Common myeloid progenitor, CD34-positive (primary cell): ENCODE measurements around the gene CDC5L.

Source experiments
- CTCF ChIA-PET: fragments of 350-600 bp; sonication (Branson Sonifier 250); formaldehyde crosslinking; loops from one replicate; lab custom pipeline; 2021; ENCODE audit warnings: antibody characterized with exemption; lab: Charles Lee
- POLR2A ChIA-PET: fragments of 350-600 bp; sonication (Branson Sonifier 250); formaldehyde crosslinking; loops from one replicate; lab custom pipeline; 2021; ENCODE audit warnings: antibody characterized with exemption; lab: Charles Lee
- DNase-seq, 3 donors: peaks; one replicate each; pipeline versions ENCODE4 v3.0.0 to v3.0.0-alpha.2; 2013
- H3K27ac ChIP-seq, 2 experiments: 1 replicate in 1 of 2; 2 replicates in 1 of 2; pipeline ENCODE4 v1.7.0; 2013; ENCODE audit warnings: inconsistent platforms in 2 of 2, low read length in 2 of 2, mild to moderate bottlenecking in 2 of 2, low read depth in 1 of 2, moderate library complexity in 1 of 2; ENCODE audit not compliant: severe bottlenecking in 2 of 2, insufficient read depth in 1 of 2, poor library complexity in 1 of 2
- H3K27me3 ChIP-seq, 5 experiments: replicated peaks in 2 of 5; 1 replicate in 3 of 5; 2 replicates in 2 of 5; pipeline versions ENCODE4 v1.6.1 to v1.7.0; 2013; ENCODE audit warnings: low read length in 4 of 5, mild to moderate bottlenecking in 2 of 5, moderate library complexity in 2 of 5, inconsistent platforms in 1 of 5; ENCODE audit not compliant: insufficient read depth in 5 of 5, control insufficient read depth in 4 of 5
- H3K36me3 ChIP-seq, 4 experiments: 1 replicate in 2 of 4; 2 replicates in 2 of 4; pipeline versions ENCODE4 v1.6.1 to v1.7.0; 2013; ENCODE audit warnings: low read length in 3 of 4, control low read depth in 1 of 4, mild to moderate bottlenecking in 1 of 4; ENCODE audit not compliant: control insufficient read depth in 4 of 4, insufficient read depth in 4 of 4
- H3K4me1 ChIP-seq, 4 experiments: 1 replicate in 3 of 4; 2 replicates in 1 of 4; pipeline versions ENCODE4 v1.6.1 to v1.7.1; 2013; ENCODE audit warnings: low read length in 3 of 4, mild to moderate bottlenecking in 3 of 4, control low read depth in 1 of 4, inconsistent platforms in 1 of 4, moderate library complexity in 1 of 4; ENCODE audit not compliant: control insufficient read depth in 4 of 4, insufficient read depth in 4 of 4; ENCODE audit errors: control extremely low read depth in 1 of 4
- H3K4me3 ChIP-seq, 7 experiments: 1 replicate in 4 of 7; 2 replicates in 3 of 7; pipeline versions ENCODE4 v1.5.1 to v1.7.0; 2013; ENCODE audit warnings: mild to moderate bottlenecking in 7 of 7, low read length in 6 of 7, moderate library complexity in 6 of 7, inconsistent platforms in 2 of 7, low read depth in 2 of 7, control low read depth in 1 of 7; ENCODE audit not compliant: insufficient read depth in 4 of 7, control insufficient read depth in 1 of 7; ENCODE audit errors: extremely low read depth in 1 of 7
- H3K9me3 ChIP-seq, 5 experiments: 1 replicate in 4 of 5; 2 replicates in 1 of 5; pipeline versions ENCODE4 v1.6.1 to v1.7.1; 2013; ENCODE audit warnings: low read length in 4 of 5, mild to moderate bottlenecking in 2 of 5, inconsistent platforms in 1 of 5, low read depth in 1 of 5, moderate library complexity in 1 of 5; ENCODE audit not compliant: control insufficient read depth in 4 of 5, insufficient read depth in 2 of 5; ENCODE audit errors: control extremely low read depth in 1 of 5
- WGBS: methylation state at CpG from one replicate; pipeline ENCODE4 v1.1.5; 2013; ENCODE audit not compliant: insufficient coverage; 5-methylcytosine and 5-hydroxymethylcytosine counted together

Gene CDC5L

GRCh38 chr6:44386364-44386928 is 1.1 kb upstream of the CDC5L start:
- H3K4me1 ChIP-seq = peaks cover 10 to 33% (median 33%) of the 10 kb centered on the region in 4 experiments
- H3K4me3 ChIP-seq = peak overlapping the region in 6 of 7 experiments; percentile 83 to 96 (median 89)
- no CpG with 5 or more reads among the region's 6 CpGs for WGBS
- H3K36me3 ChIP-seq = peaks cover 0 to 7% (median 1%) of the 10 kb centered on the region in 4 experiments
- no peaks in the 10 kb centered on the region for H3K27me3 ChIP-seq
- POLR2A ChIA-PET = no interaction called here
- CTCF ChIA-PET = interaction anchor here (1.2 to 1.7 kb wide), 2 partner anchors 13 to 19 kb away, joined by 3 to 4 read pairs; no protein-coding TSS in a partner anchor
- no peak for DNase-seq
- H3K27ac ChIP-seq = peak overlapping the region; percentile 86 to 95
- H3K9me3 ChIP-seq = no peaks in the 10 kb centered on the region

GRCh38 chr6:44386929-44387345 is 569 bp upstream of the CDC5L start:
- WGBS = 19% methylated on average over 7 of the region's 8 CpGs
- H3K36me3 ChIP-seq = peaks cover 0 to 11% (median 4%) of the 10 kb centered on the region in 4 experiments
- peak overlapping the region; percentile 86 to 95 for H3K27ac ChIP-seq
- no peaks in the 10 kb centered on the region for H3K9me3 ChIP-seq
- POLR2A ChIA-PET = interaction anchor here (0.6 kb wide), 1 partner anchor 945 kb away, joined by 4 read pairs; no protein-coding TSS in a partner anchor
- no peak for DNase-seq
- CTCF ChIA-PET = interaction anchor here (1.2 to 1.7 kb wide), 2 partner anchors 13 to 19 kb away, joined by 3 to 4 read pairs; no protein-coding TSS in a partner anchor
- peaks cover 10 to 33% (median 31%) of the 10 kb centered on the region in 4 experiments for H3K4me1 ChIP-seq
- H3K27me3 ChIP-seq = no peaks in the 10 kb centered on the region
- H3K4me3 ChIP-seq = peak overlapping the region in 6 of 7 experiments; percentile 83 to 96 (median 89)

- Histone ChIP-seq H3K36me3 (peaks cover 0 to 20% (median 11%) of the 10 kb centered on the region in 4 experiments), H3K27ac (peak overlapping the region; percentile 13 to 95), H3K4me1 (peaks cover 10 to 33% (median 31%) of the 10 kb centered on the region in 4 experiments), H3K9me3 (no peaks in the 10 kb centered on the region), H3K27me3 (no peaks in the 10 kb centered on the region), H3K4me3 (peak overlapping the region; percentile 83 to 96 (median 88))
- 0% methylated on average over 6 of the region's 10 CpGs for WGBS
- ChIA-PET POLR2A (no interaction called here), CTCF (no interaction called here)
- DNase-seq = peak in 1 of 3 donors; percentile 10
These were observed 605 bp downstream of the CDC5L start for GRCh38 chr6:44388135-44388487.

GRCh38 chr6:44388887-44389286 is 1.4 kb downstream of the CDC5L start:
- POLR2A ChIA-PET = no interaction called here
- CTCF ChIA-PET = no interaction called here
- Histone ChIP-seq H3K27ac (no peak overlapping the region), H3K9me3 (no peaks in the 10 kb centered on the region), H3K4me1 (peaks cover 10 to 33% (median 31%) of the 10 kb centered on the region in 4 experiments), H3K4me3 (peak overlapping the region in 5 of 7 experiments; percentile 83 to 96 (median 88)), H3K27me3 (no peaks in the 10 kb centered on the region), H3K36me3 (peaks cover 8 to 28% (median 16%) of the 10 kb centered on the region in 4 experiments)
- DNase-seq = no peak
- WGBS = 86% methylated on average over 5 of the region's 5 CpGs

- CTCF ChIA-PET = interaction anchor here (1.0 to 1.3 kb wide), 4 partner anchors 13 to 122 kb away, joined by 3 to 4 read pairs (median 3); no protein-coding TSS in a partner anchor
- peaks cover 10 to 33% (median 31%) of the 10 kb centered on the region in 4 experiments for H3K4me1 ChIP-seq
- peak; percentile 16 to 67 (median 47) for DNase-seq
- peak overlapping the region in 1 of 2 experiments; percentile 14 for H3K27ac ChIP-seq
- no peaks in the 10 kb centered on the region for H3K27me3 ChIP-seq
- peak overlapping the region in 1 of 7 experiments; percentile 96 for H3K4me3 ChIP-seq
- POLR2A ChIA-PET = interaction anchor here (0.7 to 1.3 kb wide), 2 partner anchors 11 to 75 kb away, joined by 3 read pairs; no protein-coding TSS in a partner anchor
- H3K36me3 ChIP-seq = peaks cover 11 to 41% (median 26%) of the 10 kb centered on the region in 4 experiments
- WGBS = no CpG with 5 or more reads among the region's 1 CpG
- H3K9me3 ChIP-seq = no peaks in the 10 kb centered on the region
These were observed 2.7 kb downstream of the CDC5L start for GRCh38 chr6:44390158-44390683.

- no peak for DNase-seq
- POLR2A ChIA-PET = no interaction called here
- H3K27me3 ChIP-seq = no peaks in the 10 kb centered on the region
- H3K9me3 ChIP-seq = no peaks in the 10 kb centered on the region
- peaks cover 41 to 86% (median 65%) of the 10 kb centered on the region in 4 experiments for H3K36me3 ChIP-seq
- no peak overlapping the region for H3K4me3 ChIP-seq
- WGBS = 100% methylated on average over 1 of the region's 2 CpGs
- no peak overlapping the region for H3K27ac ChIP-seq
- CTCF ChIA-PET = interaction anchor here (0.8 to 1.5 kb wide), 2 partner anchors 11 to 20 kb away, joined by 3 to 4 read pairs; no protein-coding TSS in a partner anchor
- H3K4me1 ChIP-seq = peaks cover 0 to under 1% (median under 1%) of the 10 kb centered on the region in 4 experiments
These were observed 8.0 kb downstream of the CDC5L start for GRCh38 chr6:44395501-44395900.
